ENCODE measurements around the gene FAM98B.

FAM98B gene

DNA sequence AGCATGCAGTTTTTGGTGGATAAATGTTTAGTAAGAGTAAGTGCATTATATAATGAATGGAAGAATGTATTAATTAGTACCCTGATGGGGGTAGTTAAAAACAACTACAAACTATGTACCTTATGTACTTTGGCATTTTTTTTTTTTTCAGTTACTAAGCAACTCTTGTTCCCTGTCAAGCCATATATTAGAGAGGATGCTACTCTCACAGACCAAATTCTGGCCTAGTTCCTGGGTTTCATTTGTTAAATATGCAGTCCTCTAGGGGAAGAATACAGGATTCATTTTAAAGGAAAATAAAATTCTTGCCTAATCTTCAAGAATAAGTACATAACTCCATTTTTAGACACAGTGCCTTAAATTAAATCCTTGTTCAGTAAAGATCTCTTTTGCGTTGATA, 16.9 kb downstream of the FAM98B start:
- Histone ChIP-seq H3K23ac (ENCODE audit: low read length in 2 of 2) (no peak overlapping the region), H3K14ac (ENCODE audit: low read length in 2 of 2) (no peak overlapping the region), H2BK12ac (ENCODE audit: low read length in 2 of 2) (no peak overlapping the region), H3K4ac (ENCODE audit: low read depth in 1 of 2, low read length in 2 of 2) (no peak overlapping the region), H2BK120ac (ENCODE audit: low read depth, low read length) (no peak overlapping the region), H3K9me3 (ENCODE audit: control insufficient read depth, low read length) (no peaks in the 10 kb centered on the region), H3K27me3 (ENCODE audit: control insufficient read depth in 1 of 2, insufficient read depth in 1 of 2, low read length in 2 of 2) (no peaks in the 10 kb centered on the region), H3K27ac (ENCODE audit: low read length, poor library complexity, severe bottlenecking) (no peak overlapping the region), H2AFZ (ENCODE audit: low read depth, low read length) (no peak overlapping the region), H2AK5ac (ENCODE audit: low read length, severe bottlenecking) (no peak overlapping the region), H3K18ac (ENCODE audit: low read depth in 1 of 2, low read length in 2 of 2) (no peak overlapping the region), H3K79me1 (replicated peaks; ENCODE audit: low read length, poor library complexity, severe bottlenecking) (peaks cover 12% of the 10 kb centered on the region), H3K36me3 (ENCODE audit: control insufficient read depth in 1 of 2, insufficient read depth in 2 of 2, low read depth in 1 of 2, low read length in 2 of 2) (peaks cover 0 to 38% of the 10 kb centered on the region in 2 experiments), H3K4me1 (ENCODE audit: control insufficient read depth, insufficient read depth, low read depth, low read length) (no peaks in the 10 kb centered on the region), H2BK5ac (ENCODE audit: low read depth, low read length, poor library complexity, severe bottlenecking) (no peak overlapping the region), H4K91ac (ENCODE audit: low read length) (no peak overlapping the region), H3K9ac (ENCODE audit: low read length) (peak overlapping the region; percentile 13), H4K8ac (ENCODE audit: low read length) (no peak overlapping the region), H3K4me3 (ENCODE audit: insufficient read depth in 1 of 2, low read depth in 1 of 2, low read length in 2 of 2) (no peak overlapping the region), H2BK15ac (ENCODE audit: low read depth, poor library complexity, severe bottlenecking) (no peak overlapping the region), H3K4me2 (ENCODE audit: low read length, poor library complexity, severe bottlenecking) (no peak overlapping the region)
- no peak for DNase-seq
- no CpG with 5 or more reads among the region's 1 CpG for WGBS

DNA sequence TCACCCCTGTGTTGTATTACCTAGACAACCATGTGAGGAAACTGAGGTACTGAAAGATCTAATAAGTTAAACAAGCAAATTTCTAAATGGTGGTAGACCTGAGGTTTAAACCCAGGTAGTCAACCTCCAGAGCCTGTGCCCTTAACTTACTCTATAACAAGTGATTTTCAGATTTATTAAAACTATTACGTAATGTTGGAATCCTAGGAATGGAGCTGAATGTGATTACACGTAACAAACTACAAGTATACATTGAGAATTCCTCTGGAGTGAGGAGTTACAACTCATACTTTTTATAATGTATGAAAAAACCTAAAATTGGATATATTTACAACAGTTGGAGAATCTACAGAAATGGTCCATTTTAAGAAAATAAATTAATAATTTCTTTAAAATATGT, 18.0 kb downstream of the FAM98B start:
- DNase-seq, result peak; percentile 9
- no peak overlapping the region for H2BK120ac ChIP-seq (ENCODE audit: low read depth, low read length)
- no peak overlapping the region for H3K18ac ChIP-seq (ENCODE audit: low read depth in 1 of 2, low read length in 2 of 2)
- no peak overlapping the region for H3K9ac ChIP-seq (ENCODE audit: low read length)
- no CpG with 5 or more reads among the region's 2 CpGs for WGBS
- H3K23ac ChIP-seq (ENCODE audit: low read length in 2 of 2), result no peak overlapping the region
- peaks cover 13% of the 10 kb centered on the region for H3K79me1 ChIP-seq (replicated peaks; ENCODE audit: low read length, poor library complexity, severe bottlenecking)
- no peak overlapping the region for H2BK12ac ChIP-seq (ENCODE audit: low read length in 2 of 2)
- H3K27ac ChIP-seq (ENCODE audit: low read length, poor library complexity, severe bottlenecking), result no peak overlapping the region
- H3K14ac ChIP-seq (ENCODE audit: low read length in 2 of 2), result no peak overlapping the region
- H2AFZ ChIP-seq (ENCODE audit: low read depth, low read length), result no peak overlapping the region
- H3K4me2 ChIP-seq (ENCODE audit: low read length, poor library complexity, severe bottlenecking), result no peak overlapping the region
- no peak overlapping the region for H3K4ac ChIP-seq (ENCODE audit: low read depth in 1 of 2, low read length in 2 of 2)
- H2AK5ac ChIP-seq (ENCODE audit: low read length, severe bottlenecking), result no peak overlapping the region
- peaks cover 3 to 39% of the 10 kb centered on the region in 2 experiments for H3K36me3 ChIP-seq (ENCODE audit: control insufficient read depth in 1 of 2, insufficient read depth in 2 of 2, low read depth in 1 of 2, low read length in 2 of 2)
- H3K27me3 ChIP-seq (ENCODE audit: control insufficient read depth in 1 of 2, insufficient read depth in 1 of 2, low read length in 2 of 2), result no peaks in the 10 kb centered on the region
- no peak overlapping the region for H3K4me3 ChIP-seq (ENCODE audit: insufficient read depth in 1 of 2, low read depth in 1 of 2, low read length in 2 of 2)
- H2BK5ac ChIP-seq (ENCODE audit: low read depth, low read length, poor library complexity, severe bottlenecking), result no peak overlapping the region
- H3K9me3 ChIP-seq (ENCODE audit: control insufficient read depth, low read length), result no peaks in the 10 kb centered on the region
- H4K8ac ChIP-seq (ENCODE audit: low read length), result no peak overlapping the region
- H4K91ac ChIP-seq (ENCODE audit: low read length), result no peak overlapping the region
- no peaks in the 10 kb centered on the region for H3K4me1 ChIP-seq (ENCODE audit: control insufficient read depth, insufficient read depth, low read depth, low read length)
- H2BK15ac ChIP-seq (ENCODE audit: low read depth, poor library complexity, severe bottlenecking), result no peak overlapping the region

DNA sequence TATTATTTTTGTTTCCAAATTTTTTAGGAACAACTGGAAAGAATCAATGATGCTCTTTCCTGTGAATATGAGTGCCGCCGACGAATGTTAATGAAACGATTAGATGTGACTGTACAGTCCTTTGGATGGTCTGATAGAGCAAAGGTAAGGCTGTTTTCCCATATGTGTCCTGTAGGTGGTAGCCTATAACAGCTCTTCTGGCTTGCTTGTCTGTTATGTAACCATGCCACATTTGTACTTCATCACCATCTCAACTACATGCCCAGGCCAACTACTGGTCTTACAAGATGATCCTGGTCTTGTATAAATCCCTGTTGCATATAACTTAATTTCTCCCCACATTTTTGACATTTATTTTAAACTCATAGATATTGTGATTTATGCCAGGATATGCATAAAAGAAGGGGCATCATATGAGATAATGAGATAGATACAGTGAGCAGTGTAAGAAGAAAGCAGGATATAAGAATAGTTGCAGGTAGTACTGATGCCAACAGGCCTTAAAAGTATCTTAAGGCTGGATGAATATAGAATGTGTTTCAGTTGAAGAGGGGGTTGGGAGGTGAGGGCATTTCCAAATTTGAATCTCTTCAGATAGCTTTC, 20.3 kb downstream of the FAM98B start:
- H3K79me1 ChIP-seq (replicated peaks; ENCODE audit: low read length, poor library complexity, severe bottlenecking), result peaks cover 11% of the 10 kb centered on the region
- H3K27ac ChIP-seq (ENCODE audit: low read length, poor library complexity, severe bottlenecking), result no peak overlapping the region
- no peak overlapping the region for H4K91ac ChIP-seq (ENCODE audit: low read length)
- no peak overlapping the region for H2BK12ac ChIP-seq (ENCODE audit: low read length in 2 of 2)
- peak; percentile 70 for DNase-seq
- no peak overlapping the region for H2BK120ac ChIP-seq (ENCODE audit: low read depth, low read length)
- H3K23ac ChIP-seq (ENCODE audit: low read length in 2 of 2), result no peak overlapping the region
- no peak overlapping the region for H3K4me3 ChIP-seq (ENCODE audit: insufficient read depth in 1 of 2, low read depth in 1 of 2, low read length in 2 of 2)
- no peak overlapping the region for H3K4ac ChIP-seq (ENCODE audit: low read depth in 1 of 2, low read length in 2 of 2)
- no peak overlapping the region for H2BK15ac ChIP-seq (ENCODE audit: low read depth, poor library complexity, severe bottlenecking)
- H3K14ac ChIP-seq (ENCODE audit: low read length in 2 of 2), result no peak overlapping the region
- peaks cover 3 to 38% of the 10 kb centered on the region in 2 experiments for H3K36me3 ChIP-seq (ENCODE audit: control insufficient read depth in 1 of 2, insufficient read depth in 2 of 2, low read depth in 1 of 2, low read length in 2 of 2)
- no peak overlapping the region for H2AK5ac ChIP-seq (ENCODE audit: low read length, severe bottlenecking)
- H4K8ac ChIP-seq (ENCODE audit: low read length), result no peak overlapping the region
- H2AFZ ChIP-seq (ENCODE audit: low read depth, low read length), result no peak overlapping the region
- H2BK5ac ChIP-seq (ENCODE audit: low read depth, low read length, poor library complexity, severe bottlenecking), result no peak overlapping the region
- H3K4me2 ChIP-seq (ENCODE audit: low read length, poor library complexity, severe bottlenecking), result no peak overlapping the region
- 93% methylated on average over 4 of the region's 4 CpGs for WGBS
- peaks cover 2% of the 10 kb centered on the region for H3K4me1 ChIP-seq (ENCODE audit: control insufficient read depth, insufficient read depth, low read depth, low read length)
- no peaks in the 10 kb centered on the region for H3K27me3 ChIP-seq (ENCODE audit: control insufficient read depth in 1 of 2, insufficient read depth in 1 of 2, low read length in 2 of 2)
- no peaks in the 10 kb centered on the region for H3K9me3 ChIP-seq (ENCODE audit: control insufficient read depth, low read length)
- H3K18ac ChIP-seq (ENCODE audit: low read depth in 1 of 2, low read length in 2 of 2), result no peak overlapping the region
- no peak overlapping the region for H3K9ac ChIP-seq (ENCODE audit: low read length)

DNA sequence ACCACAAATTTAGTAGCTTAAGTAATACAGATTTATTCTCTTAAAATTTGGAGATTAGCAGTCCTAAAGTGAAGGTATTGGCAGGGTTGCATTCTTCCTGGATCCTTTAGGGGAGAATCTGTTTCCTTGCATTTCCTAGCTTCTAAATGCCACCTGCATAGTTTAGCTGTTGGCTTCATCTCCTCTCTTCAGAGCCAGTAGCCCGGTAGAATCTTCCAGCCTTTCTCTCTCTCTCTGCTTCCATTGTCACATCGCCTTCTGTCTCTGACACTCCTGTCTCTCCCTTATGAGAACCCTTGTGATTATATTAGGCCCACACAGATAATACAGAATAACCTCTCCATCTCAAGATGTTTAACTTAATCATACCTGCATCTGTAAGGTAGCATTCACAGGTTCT, 21.4 kb downstream of the FAM98B start:
- H2AK5ac ChIP-seq (ENCODE audit: low read length, severe bottlenecking), result peak overlapping the region; percentile 54
- no peak overlapping the region for H2AFZ ChIP-seq (ENCODE audit: low read depth, low read length)
- H3K4me1 ChIP-seq (ENCODE audit: control insufficient read depth, insufficient read depth, low read depth, low read length), result peaks cover 2% of the 10 kb centered on the region
- peaks cover 3 to 35% of the 10 kb centered on the region in 2 experiments for H3K36me3 ChIP-seq (ENCODE audit: control insufficient read depth in 1 of 2, insufficient read depth in 2 of 2, low read depth in 1 of 2, low read length in 2 of 2)
- H4K8ac ChIP-seq (ENCODE audit: low read length), result no peak overlapping the region
- H2BK5ac ChIP-seq (ENCODE audit: low read depth, low read length, poor library complexity, severe bottlenecking), result no peak overlapping the region
- H3K4me2 ChIP-seq (ENCODE audit: low read length, poor library complexity, severe bottlenecking), result no peak overlapping the region
- H3K27ac ChIP-seq (ENCODE audit: low read length, poor library complexity, severe bottlenecking), result no peak overlapping the region
- H3K23ac ChIP-seq (ENCODE audit: low read length in 2 of 2), result no peak overlapping the region
- H2BK12ac ChIP-seq (ENCODE audit: low read length in 2 of 2), result no peak overlapping the region
- 100% methylated on average over 2 of the region's 2 CpGs for WGBS
- H2BK120ac ChIP-seq (ENCODE audit: low read depth, low read length), result no peak overlapping the region
- H4K91ac ChIP-seq (ENCODE audit: low read length), result no peak overlapping the region
- H3K9ac ChIP-seq (ENCODE audit: low read length), result no peak overlapping the region
- H3K9me3 ChIP-seq (ENCODE audit: control insufficient read depth, low read length), result no peaks in the 10 kb centered on the region
- DNase-seq, result no peak
- H3K4ac ChIP-seq (ENCODE audit: low read depth in 1 of 2, low read length in 2 of 2), result no peak overlapping the region
- no peak overlapping the region for H3K18ac ChIP-seq (ENCODE audit: low read depth in 1 of 2, low read length in 2 of 2)
- H3K14ac ChIP-seq (ENCODE audit: low read length in 2 of 2), result no peak overlapping the region
- no peak overlapping the region for H3K4me3 ChIP-seq (ENCODE audit: insufficient read depth in 1 of 2, low read depth in 1 of 2, low read length in 2 of 2)
- H3K27me3 ChIP-seq (ENCODE audit: control insufficient read depth in 1 of 2, insufficient read depth in 1 of 2, low read length in 2 of 2), result no peaks in the 10 kb centered on the region
- no peak overlapping the region for H2BK15ac ChIP-seq (ENCODE audit: low read depth, poor library complexity, severe bottlenecking)
- H3K79me1 ChIP-seq (replicated peaks; ENCODE audit: low read length, poor library complexity, severe bottlenecking), result peaks cover 11% of the 10 kb centered on the region

Data from mesenchymal stem cell (in vitro differentiated cells and primary cell).